AG09309 (cell line): ENCODE results near the gene NTRK3.

ENCODE experiments used
- DNase-seq: peaks from one replicate; pipeline ENCODE4 v3.0.0-alpha.2; 2010; ENCODE audit warnings: low read depth
- H3K4me3 ChIP-seq: 2 replicates; pipeline ENCODE4 v1.5.1; 2011; ENCODE audit warnings: mild to moderate bottlenecking, low read depth, low read length, moderate library complexity; ENCODE audit not compliant: control insufficient read depth
- CTCF ChIP-seq: IDR thresholded peaks from 2 replicates; pipeline ENCODE4 v1.5.1; 2011; ENCODE audit warnings: mild to moderate bottlenecking, low read depth, low read length, inconsistent platforms; ENCODE audit not compliant: insufficient read depth, control insufficient read depth; ENCODE audit errors: missing control alignments

NTRK3 gene

GRCh38 chr15:87938031-87938430 lies 318.5 kb downstream of the NTRK3 start:
- no peak for TF ChIP-seq CTCF
- H3K4me3 ChIP-seq: no peak overlapping the region
- DNase-seq: no peak

- H3K4me3 ChIP-seq: no peak overlapping the region
- no peak for DNase-seq
- no peak for TF ChIP-seq CTCF
Observed at GRCh38 chr15:87935583-87935982, 321.0 kb downstream of the NTRK3 start.

GRCh38 chr15:87931584-87931983 lies 325.0 kb downstream of the NTRK3 start:
- H3K4me3 ChIP-seq: no peak overlapping the region
- DNase-seq: no peak
- TF ChIP-seq CTCF: no peak

GRCh38 chr15:87930457-87930856 lies 326.1 kb downstream of the NTRK3 start:
- H3K4me3 ChIP-seq: no peak overlapping the region
- DNase-seq: no peak
- no peak for TF ChIP-seq CTCF

GRCh38 chr15:87929841-87930240 lies 326.7 kb downstream of the NTRK3 start:
- H3K4me3 ChIP-seq: no peak overlapping the region
- DNase-seq: no peak
- TF ChIP-seq CTCF: no peak

GRCh38 chr15:87924433-87924832 lies 332.1 kb downstream of the NTRK3 start:
- no peak for TF ChIP-seq CTCF
- H3K4me3 ChIP-seq: no peak overlapping the region
- DNase-seq: no peak

GRCh38 chr15:87919064-87919463 lies 337.5 kb downstream of the NTRK3 start:
- no peak for TF ChIP-seq CTCF
- H3K4me3 ChIP-seq: no peak overlapping the region
- DNase-seq: no peak
